ENCODE data around the gene DLGAP1. TPM values are rescaled to one million over a fixed set of nuclear protein-coding genes. Genes with fewer than 3 reads are reported as not detected.
"Not testable (repeated sequence)": the region's sequence is repeated elsewhere in the genome, so short reads cannot be mapped to it uniquely, and the experiment has no call there.

Gene DLGAP1
- total and polyA plus RNA-seq, 2 of the 13 experiments (the other 11 are each of a cell fraction or from before 2014, with no cell fraction given) = 0.01 TPM; not detected in 1

GRCh38 chr18:3651266-3651665, 803.8 kb downstream of the DLGAP1 start:
- WGBS (ENCODE audit: low lambda C conversion rate) = 87% methylated on average over 9 of the region's 9 CpGs
- ChIA-PET POLR2A (interaction anchor here (2.2 to 5.3 kb wide), 3 partner anchors 28 to 55 kb away, joined by 11 to 47 read pairs (median 20); no protein-coding TSS in a partner anchor), CTCF (ENCODE audit: low intra/inter-chr PET ratio, low total read pairs) (no interaction called here)
- H3K36me3 ChIP-seq (replicated peaks in 1 of 2; ENCODE audit: control insufficient read depth in 1 of 2, insufficient read depth in 2 of 2, low read length in 2 of 2) = no peaks in the 10 kb centered on the region
- H3K4me1 ChIP-seq (ENCODE audit: insufficient read depth, low read length) = peaks cover 87% of the 10 kb centered on the region
- FAIRE-seq (no peak), DNase-seq (ENCODE audit: low spot score) (no peak), ATAC-seq (no peak)
- no peaks in the 10 kb centered on the region for H4K20me1 ChIP-seq (ENCODE audit: insufficient read depth, low read length)
- TF ChIP-seq ZNF274 (CRISPR knock-in tag; IDR thresholded peaks at IDR 0.05) = no peak
- no peak for TF ChIP-seq ZFP90 (CRISPR knock-in tag; IDR thresholded peaks at IDR 0.05; ENCODE audit: borderline replicate concordance)
- no peak for TF ChIP-seq JARID2 (CRISPR knock-in tag; IDR thresholded peaks at IDR 0.05; ENCODE audit: insufficient replicate concordance)
- no peak for TF ChIP-seq GPN1 (CRISPR knock-in tag; IDR thresholded peaks at IDR 0.05; ENCODE audit: borderline replicate concordance)
- no peak for TF ChIP-seq GABPB1 (CRISPR knock-in tag; IDR thresholded peaks at IDR 0.05)
- no peak for TF ChIP-seq XRCC5 (optimal IDR thresholded peaks at IDR 0.05; ENCODE audit: low read length)
- TF ChIP-seq ZNF543 (CRISPR knock-in tag; IDR thresholded peaks at IDR 0.05) = no peak
- no peak for TF ChIP-seq BCLAF1 (IDR thresholded peaks at IDR 0.05)
- TF ChIP-seq, protein P1, sequence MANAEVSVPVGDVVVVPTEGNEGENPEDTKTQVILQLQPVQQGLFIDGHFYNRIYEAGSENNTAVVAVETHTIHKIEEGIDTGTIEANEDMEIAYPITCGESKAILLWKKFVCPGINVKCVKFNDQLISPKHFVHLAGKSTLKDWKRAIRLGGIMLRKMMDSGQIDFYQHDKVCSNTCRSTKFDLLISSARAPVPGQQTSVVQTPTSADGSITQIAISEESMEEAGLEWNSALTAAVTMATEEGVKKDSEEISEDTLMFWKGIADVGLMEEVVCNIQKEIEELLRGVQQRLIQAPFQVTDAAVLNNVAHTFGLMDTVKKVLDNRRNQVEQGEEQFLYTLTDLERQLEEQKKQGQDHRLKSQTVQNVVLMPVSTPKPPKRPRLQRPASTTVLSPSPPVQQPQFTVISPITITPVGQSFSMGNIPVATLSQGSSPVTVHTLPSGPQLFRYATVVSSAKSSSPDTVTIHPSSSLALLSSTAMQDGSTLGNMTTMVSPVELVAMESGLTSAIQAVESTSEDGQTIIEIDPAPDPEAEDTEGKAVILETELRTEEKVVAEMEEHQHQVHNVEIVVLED (CRISPR knock-in tag; IDR thresholded peaks at IDR 0.05; ENCODE audit: borderline replicate concordance) = no peak
- in situ Hi-C loops (cut with HindIII; ENCODE audit: extremely low pct_ligation_motif_present, low pct_unique_long_range_greater_than_20kb) = no loop called here
- no peak overlapping the region for H3K9ac ChIP-seq (ENCODE audit: insufficient read depth, low read depth, low read length)
- H3K79me2 ChIP-seq (ENCODE audit: insufficient read depth, low read length) = no peaks in the 10 kb centered on the region
- H3K27ac ChIP-seq (ENCODE audit: extremely low read length, insufficient read depth, low read length) = no peak overlapping the region
- H2AFZ ChIP-seq (ENCODE audit: low read length) = no peak overlapping the region
- H3K9me3 ChIP-seq (ENCODE audit: low read length) = no peaks in the 10 kb centered on the region
- no peak overlapping the region for H3K4me3 ChIP-seq (replicated peaks in 1 of 3; ENCODE audit: insufficient read depth in 1 of 3, low read depth in 2 of 3, low read length in 3 of 3)
- BruUV-seq (replicated peaks) = no TSS peak
- no peak overlapping the region for H3K4me2 ChIP-seq (ENCODE audit: low read depth, low read length)
- intact Hi-C loops (cut with micrococcal nuclease; ENCODE audit: unreplicated experiment) = loop anchor here (2.0 to 5.0 kb wide), 2 partner anchors 16 to 34 kb away; no protein-coding TSS in a partner anchor
- H3K27me3 ChIP-seq (ENCODE audit: control insufficient read depth in 1 of 2, insufficient read depth in 2 of 2, low read length in 2 of 2) = no peaks in the 10 kb centered on the region

DNA sequence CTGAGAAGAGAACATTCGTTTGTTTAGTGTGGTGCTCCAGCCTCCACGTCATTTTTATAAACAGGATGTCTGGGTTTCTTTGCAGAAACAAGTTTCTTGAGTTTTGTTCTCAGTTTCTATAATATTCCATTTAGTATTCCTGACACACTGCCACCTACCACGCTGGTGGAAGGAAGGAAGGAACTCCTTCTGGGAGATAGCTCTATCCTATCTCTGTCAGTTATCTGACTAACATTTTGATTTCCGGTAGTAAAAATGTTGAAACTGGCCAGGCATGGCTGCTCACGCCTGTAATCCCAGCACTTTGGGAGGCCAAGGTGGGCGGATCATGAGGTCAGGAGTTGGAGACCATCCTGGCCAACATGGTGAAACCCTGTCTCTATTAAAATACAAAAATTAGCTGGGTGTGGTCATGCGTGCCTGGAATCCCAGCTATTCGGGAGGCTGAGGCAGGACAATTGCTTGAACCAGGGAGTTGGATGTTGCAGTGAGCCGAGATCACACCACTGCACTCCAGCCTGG, 804.5 kb downstream of the DLGAP1 start:
- FAIRE-seq; H3K4me2 ChIP-seq (ENCODE audit: low read depth, low read length): not testable (repeated sequence)
- H3K4me1 ChIP-seq (ENCODE audit: insufficient read depth, low read length) = peaks cover 80% of the 10 kb centered on the region

More for the DNA sequence above, 804.5 kb downstream of the DLGAP1 start:
- H3K4me3 ChIP-seq (replicated peaks in 1 of 3; ENCODE audit: insufficient read depth in 1 of 3, low read depth in 2 of 3, low read length in 3 of 3); H3K79me2 ChIP-seq (ENCODE audit: insufficient read depth, low read length); ATAC-seq; H3K36me3 ChIP-seq (replicated peaks in 1 of 2; ENCODE audit: control insufficient read depth in 1 of 2, insufficient read depth in 2 of 2, low read length in 2 of 2); H2AFZ ChIP-seq (ENCODE audit: low read length); BruUV-seq (replicated peaks); DNase-seq (ENCODE audit: low spot score); in situ Hi-C loops (cut with HindIII; ENCODE audit: extremely low pct_ligation_motif_present, low pct_unique_long_range_greater_than_20kb); H4K20me1 ChIP-seq (ENCODE audit: insufficient read depth, low read length); H3K9me3 ChIP-seq (ENCODE audit: low read length); H3K27me3 ChIP-seq (ENCODE audit: control insufficient read depth in 1 of 2, insufficient read depth in 2 of 2, low read length in 2 of 2); CTCF ChIA-PET (ENCODE audit: low intra/inter-chr PET ratio, low total read pairs): not testable (repeated sequence)
- Histone ChIP-seq H3K9ac (ENCODE audit: insufficient read depth, low read depth, low read length) (0 out of 2 replicates have a peak overlapping the region, but pooled peaks have one; percentile 1), H3K27ac (ENCODE audit: extremely low read length, insufficient read depth, low read length) (peak overlapping the region; percentile 41)
- intact Hi-C loops (cut with micrococcal nuclease; ENCODE audit: unreplicated experiment) = loop anchor here (2.0 to 5.0 kb wide), 2 partner anchors 16 to 33 kb away; no protein-coding TSS in a partner anchor
- 80% methylated on average over 9 of the region's 9 CpGs for WGBS (ENCODE audit: low lambda C conversion rate)
- POLR2A ChIA-PET = interaction anchor here (1.8 to 5.3 kb wide), 6 partner anchors 15 to 55 kb away, joined by 5 to 47 read pairs (median 16); no protein-coding TSS in a partner anchor

Measured in HepG2 (cell line).